Measurements from ENCODE around the gene PRICKLE2. TPM values are rescaled to one million over a fixed set of nuclear protein-coding genes. Genes with fewer than 3 reads are reported as not detected.

The PRICKLE2 gene
- total RNA-seq, 2 donors from 2014 or later = 27.9 to 42.3 TPM

DNA sequence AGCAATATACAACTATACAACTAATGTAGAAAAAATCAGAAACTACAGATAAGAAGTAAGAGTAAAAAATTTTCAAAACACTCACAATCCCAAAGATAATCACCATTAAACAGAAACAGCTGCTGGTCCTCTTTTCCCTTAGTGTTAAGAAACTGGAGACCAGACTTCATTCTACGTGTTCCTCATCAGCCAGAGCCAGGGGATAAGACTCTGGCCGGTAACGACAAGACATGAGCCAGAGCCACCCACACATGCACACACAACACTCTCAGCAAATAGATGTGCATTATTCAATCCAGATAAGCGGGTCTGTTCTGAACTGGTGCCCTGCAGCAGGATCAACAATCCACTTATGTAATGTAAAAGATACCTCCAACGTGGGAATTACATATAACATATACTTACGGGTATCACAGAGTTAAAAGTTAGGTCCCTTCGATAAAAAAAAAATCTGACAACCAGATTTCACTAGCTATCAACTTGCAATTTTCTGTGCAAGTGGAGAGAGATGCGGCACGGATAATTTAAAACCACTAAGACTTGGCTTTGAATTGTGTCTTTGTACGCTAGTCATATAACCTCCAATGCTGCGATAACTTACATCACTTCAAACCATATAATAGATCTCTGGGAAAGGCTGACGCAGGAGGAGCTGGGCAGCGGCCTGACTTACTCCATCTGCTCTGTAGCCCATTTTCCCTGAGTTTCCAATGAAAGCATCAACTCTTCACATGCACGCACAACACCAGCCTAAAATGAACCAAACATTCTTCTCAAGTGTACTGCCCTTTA, 17.8 kb downstream of the PRICKLE2 start:
- Histone ChIP-seq H3K4me1 (ENCODE audit: control insufficient read depth in 1 of 2, low read depth in 2 of 2) (peaks cover 7 to 37% of the 10 kb centered on the region in 2 donors), H3K36me3 (no peaks in the 10 kb centered on the region), H3K27ac (peak overlapping the region; percentile 34 to 63), H3K4me3 (peak overlapping the region; percentile 12), H3K9me3 (no peaks in the 10 kb centered on the region), H3K27me3 (replicated peaks; ENCODE audit: insufficient read depth) (no peaks in the 10 kb centered on the region)
- ATAC-seq (ENCODE audit: insufficient number of reproducible peaks, low FRiP score, low read depth) (no peak), DNase-seq (ENCODE audit: low spot score) (no peak)
- TF ChIP-seq, protein P1, sequence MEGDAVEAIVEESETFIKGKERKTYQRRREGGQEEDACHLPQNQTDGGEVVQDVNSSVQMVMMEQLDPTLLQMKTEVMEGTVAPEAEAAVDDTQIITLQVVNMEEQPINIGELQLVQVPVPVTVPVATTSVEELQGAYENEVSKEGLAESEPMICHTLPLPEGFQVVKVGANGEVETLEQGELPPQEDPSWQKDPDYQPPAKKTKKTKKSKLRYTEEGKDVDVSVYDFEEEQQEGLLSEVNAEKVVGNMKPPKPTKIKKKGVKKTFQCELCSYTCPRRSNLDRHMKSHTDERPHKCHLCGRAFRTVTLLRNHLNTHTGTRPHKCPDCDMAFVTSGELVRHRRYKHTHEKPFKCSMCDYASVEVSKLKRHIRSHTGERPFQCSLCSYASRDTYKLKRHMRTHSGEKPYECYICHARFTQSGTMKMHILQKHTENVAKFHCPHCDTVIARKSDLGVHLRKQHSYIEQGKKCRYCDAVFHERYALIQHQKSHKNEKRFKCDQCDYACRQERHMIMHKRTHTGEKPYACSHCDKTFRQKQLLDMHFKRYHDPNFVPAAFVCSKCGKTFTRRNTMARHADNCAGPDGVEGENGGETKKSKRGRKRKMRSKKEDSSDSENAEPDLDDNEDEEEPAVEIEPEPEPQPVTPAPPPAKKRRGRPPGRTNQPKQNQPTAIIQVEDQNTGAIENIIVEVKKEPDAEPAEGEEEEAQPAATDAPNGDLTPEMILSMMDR (IDR thresholded peaks at IDR 0.05) = no peak

DNA sequence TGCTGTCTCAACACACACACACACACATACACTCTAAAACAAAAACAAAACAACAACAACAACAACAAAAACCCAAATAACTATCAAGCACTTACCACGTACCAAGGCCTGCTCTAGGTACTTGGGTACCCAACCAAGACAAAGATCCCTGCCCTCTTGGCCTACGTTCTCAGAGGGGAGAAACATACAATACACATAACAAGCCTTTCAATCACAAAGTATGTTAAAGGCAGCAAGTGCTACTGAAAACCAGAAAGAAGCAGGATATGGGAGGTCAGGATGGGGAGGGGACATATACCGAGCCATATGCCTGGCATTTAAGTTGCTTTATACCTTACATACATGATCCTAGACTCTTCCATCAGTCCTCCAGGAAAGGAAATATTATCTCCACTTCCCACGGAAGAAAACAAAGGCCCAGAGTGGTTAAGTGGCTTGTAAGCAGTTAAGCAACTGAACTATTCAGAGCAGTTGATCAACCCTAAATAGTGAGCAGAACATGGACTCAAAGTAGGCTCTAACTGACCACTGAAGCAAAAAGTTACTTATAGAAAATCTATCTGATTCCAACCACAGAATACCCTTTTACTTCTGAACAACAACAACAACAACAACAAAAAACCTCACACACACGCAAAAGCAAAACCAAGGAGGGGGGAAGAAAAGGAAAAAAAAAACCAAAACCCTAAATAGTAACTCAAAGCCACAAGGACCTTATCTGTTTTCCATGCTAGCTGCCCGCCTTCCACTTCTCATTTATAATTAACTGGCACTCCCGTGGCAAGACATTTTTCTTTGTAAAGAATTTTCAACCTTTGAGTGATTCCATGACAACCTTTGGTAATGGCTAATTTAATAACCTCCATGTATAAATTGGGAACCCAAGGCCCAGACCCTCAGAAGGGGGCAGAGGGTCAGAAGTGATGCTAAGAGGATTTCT, 21.0 kb downstream of the PRICKLE2 start:
- H3K9me3 ChIP-seq = no peaks in the 10 kb centered on the region
- H3K4me3 ChIP-seq = no peak overlapping the region
- ATAC-seq (ENCODE audit: insufficient number of reproducible peaks, low FRiP score, low read depth) (no peak), DNase-seq (ENCODE audit: low spot score) (no peak)
- H3K27ac ChIP-seq = no peak overlapping the region
- H3K36me3 ChIP-seq = no peaks in the 10 kb centered on the region
- TF ChIP-seq, protein P1 (IDR thresholded peaks at IDR 0.05) = no peak
- peaks cover 0 to 19% of the 10 kb centered on the region in 2 donors for H3K4me1 ChIP-seq (ENCODE audit: control insufficient read depth in 1 of 2, low read depth in 2 of 2)
- no peaks in the 10 kb centered on the region for H3K27me3 ChIP-seq (replicated peaks; ENCODE audit: insufficient read depth)

DNA sequence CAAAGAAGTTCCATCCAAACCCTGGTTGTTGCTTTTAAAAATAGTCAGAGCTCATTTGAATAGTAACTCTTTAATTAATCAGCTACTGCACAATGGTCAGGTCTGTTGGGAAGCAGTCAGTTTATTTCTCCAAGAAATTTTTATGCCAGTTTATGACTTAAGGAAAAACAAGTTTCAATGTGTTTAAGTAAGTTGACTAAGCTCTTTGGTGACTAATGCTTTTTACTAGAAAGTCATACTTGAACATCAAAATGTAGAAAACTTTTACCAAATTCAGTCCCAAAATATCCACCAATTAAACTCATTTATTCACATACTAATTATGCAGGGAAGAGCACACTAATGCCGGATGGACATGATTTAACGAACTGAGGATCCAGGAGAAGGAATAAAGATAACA, 22.1 kb downstream of the PRICKLE2 start:
- no peaks in the 10 kb centered on the region for H3K36me3 ChIP-seq
- no peaks in the 10 kb centered on the region for H3K9me3 ChIP-seq
- no peak for DNase-seq (ENCODE audit: low spot score)
- H3K4me1 ChIP-seq (ENCODE audit: control insufficient read depth in 1 of 2, low read depth in 2 of 2) = peaks cover 0 to 19% of the 10 kb centered on the region in 2 donors
- H3K4me3 ChIP-seq = no peak overlapping the region
- H3K27me3 ChIP-seq (replicated peaks; ENCODE audit: insufficient read depth) = no peaks in the 10 kb centered on the region
- H3K27ac ChIP-seq = no peak overlapping the region
- no peak for ATAC-seq (ENCODE audit: insufficient number of reproducible peaks, low FRiP score, low read depth)
- TF ChIP-seq, protein P1 (IDR thresholded peaks at IDR 0.05) = no peak

GRCh38 chr3:64199932-64200331, 25.3 kb downstream of the PRICKLE2 start:
- Histone ChIP-seq H3K27ac (no peak overlapping the region), H3K4me1 (ENCODE audit: control insufficient read depth in 1 of 2, low read depth in 2 of 2) (no peaks in the 10 kb centered on the region), H3K4me3 (no peak overlapping the region), H3K36me3 (peaks cover 7% of the 10 kb centered on the region), H3K9me3 (no peaks in the 10 kb centered on the region), H3K27me3 (replicated peaks; ENCODE audit: insufficient read depth) (no peaks in the 10 kb centered on the region)
- TF ChIP-seq, protein P1 (IDR thresholded peaks at IDR 0.05) = no peak
- ATAC-seq (ENCODE audit: insufficient number of reproducible peaks, low FRiP score, low read depth) (no peak), DNase-seq (ENCODE audit: low spot score) (no peak)

Data from thoracic aorta (tissue), 2 donors.